IMR-90 (cell line): ENCODE data around the gene PAFAH1B2. TPM values are rescaled to one million over a fixed set of nuclear protein-coding genes. Genes with fewer than 3 reads are reported as not detected.

ENCODE experiments used
- ATAC-seq: fragments of 200-7000 bp; cut with Tn5 transposase; 2 replicates; pipeline ENCODE4 v1.9.1; 2020; ENCODE audit warnings: low read depth, mild to moderate bottlenecking, moderate library complexity
- BruUV-seq: library from RNA; stranded (reverse); fragments of 400-500 nt; replicated peaks from 2 replicates; lab custom pipeline; 2021; lab: Mats Ljungman, UMichigan
- CTCF ChIA-PET: fragments of 300-600 bp; formaldehyde crosslinking; extraction: SDS; loops from one replicate; lab custom pipeline; 2021; ENCODE audit warnings: antibody characterized with exemption; lab: Yijun Ruan, JAX
- POLR2A ChIA-PET: fragments of 300-600 bp; sonication (Branson Sonifier 250); formaldehyde crosslinking; loops from one replicate; lab custom pipeline; 2022; ENCODE audit warnings: antibody characterized with exemption; ENCODE audit not compliant: unreplicated experiment; lab: Charles Lee
- DNase-seq: peaks from one replicate; pipeline ENCODE4 v3.0.0; 2013
- H2AFZ ChIP-seq: replicated peaks from 2 replicates; pipeline ENCODE3; 2013; ENCODE audit warnings: low read length, mild to moderate bottlenecking; ENCODE audit not compliant: poor library complexity
- H2AK5ac ChIP-seq: 2 replicates; pipeline ENCODE4 v1.6.1; 2013; ENCODE audit warnings: low read depth, low read length, inconsistent platforms
- H2AK9ac ChIP-seq: replicated peaks from 2 replicates; pipeline ENCODE3; 2013; ENCODE audit warnings: mild to moderate bottlenecking, low read depth, low read length, moderate library complexity; ENCODE audit not compliant: poor library complexity
- H2BK120ac ChIP-seq: 2 replicates; pipeline ENCODE4 v1.6.1; 2013; ENCODE audit warnings: low read depth, low read length, inconsistent platforms
- H2BK15ac ChIP-seq: 3 replicates; pipeline ENCODE4 v1.6.1; 2013; ENCODE audit warnings: low read depth, low read length, inconsistent platforms
- H2BK20ac ChIP-seq: 2 replicates; pipeline ENCODE4 v1.6.1; 2013; ENCODE audit warnings: low read depth, mild to moderate bottlenecking, inconsistent platforms, low read length, moderate library complexity
- H2BK5ac ChIP-seq: 2 replicates; pipeline ENCODE4 v1.6.1; 2013; ENCODE audit warnings: mild to moderate bottlenecking, low read depth, low read length, inconsistent platforms; ENCODE audit not compliant: poor library complexity, severe bottlenecking
- H3K14ac ChIP-seq: replicated peaks from 2 replicates; pipeline ENCODE4 v1.6.1; 2013; ENCODE audit warnings: low read depth, low read length, inconsistent platforms
- H3K18ac ChIP-seq: 2 replicates; pipeline ENCODE4 v1.6.1; 2013; ENCODE audit warnings: low read depth, low read length, control low read depth
- H3K23ac ChIP-seq: 2 replicates; pipeline ENCODE4 v1.6.1; 2013; ENCODE audit warnings: low read depth, low read length, inconsistent platforms
- H3K27ac ChIP-seq: 2 replicates; pipeline ENCODE4 v1.5.1; 2013; ENCODE audit warnings: mild to moderate bottlenecking, control low read depth, low read length; ENCODE audit not compliant: insufficient read depth
- H3K27me3 ChIP-seq: 2 replicates; pipeline ENCODE4 v1.6.1; 2013; ENCODE audit warnings: low read length; ENCODE audit not compliant: control insufficient read depth, insufficient read depth
- H3K36me3 ChIP-seq: 2 replicates; pipeline ENCODE4 v1.6.1; 2013; ENCODE audit warnings: low read length, mixed read lengths; ENCODE audit not compliant: control insufficient read depth, insufficient read depth
- H3K4ac ChIP-seq: 2 replicates; pipeline ENCODE4 v1.6.1; 2013; ENCODE audit warnings: low read depth, low read length, inconsistent platforms
- H3K4me1 ChIP-seq: 2 replicates; pipeline ENCODE4 v1.6.1; 2013; ENCODE audit warnings: low read length, mixed read lengths; ENCODE audit not compliant: control insufficient read depth, insufficient read depth
- H3K4me2 ChIP-seq: 2 replicates; pipeline ENCODE4 v1.6.1; 2013; ENCODE audit warnings: low read depth, mild to moderate bottlenecking, control low read depth, low read length, moderate library complexity
- H3K4me3 ChIP-seq: 2 replicates; pipeline ENCODE4 v1.5.1; 2013; ENCODE audit warnings: low read depth, mild to moderate bottlenecking, control low read depth, low read length, moderate library complexity; ENCODE audit not compliant: insufficient read depth
- H3K56ac ChIP-seq: 2 replicates; pipeline ENCODE4 v1.6.1; 2013; ENCODE audit warnings: low read length, inconsistent platforms; ENCODE audit not compliant: insufficient read depth; ENCODE audit errors: extremely low read depth
- H3K79me1 ChIP-seq, 2 experiments: 2 replicates each; pipeline ENCODE4 v1.6.1; 2013; ENCODE audit warnings: low read length in 2 of 2, inconsistent platforms in 1 of 2, low read depth in 1 of 2
- H3K9ac ChIP-seq: 2 replicates; pipeline ENCODE4 v1.6.1; 2013; ENCODE audit warnings: low read depth, low read length, control low read depth
- H3K9me1 ChIP-seq: 2 replicates; pipeline ENCODE4 v1.6.1; 2013; ENCODE audit warnings: low read length, inconsistent platforms; ENCODE audit not compliant: insufficient read depth
- H3K9me3 ChIP-seq: 2 replicates; pipeline ENCODE4 v1.6.1; 2013; ENCODE audit warnings: low read length; ENCODE audit not compliant: control insufficient read depth, insufficient read depth
- H4K20me1 ChIP-seq: 2 replicates; pipeline ENCODE4 v1.6.1; 2013; ENCODE audit warnings: low read length, inconsistent platforms; ENCODE audit not compliant: insufficient read depth
- H4K5ac ChIP-seq: 2 replicates; pipeline ENCODE4 v1.6.1; 2013; ENCODE audit warnings: mild to moderate bottlenecking, low read depth, low read length, control low read depth
- H4K8ac ChIP-seq, 2 experiments: 2 replicates each; pipeline ENCODE4 v1.6.1; 2013; ENCODE audit warnings: low read depth in 2 of 2, low read length in 2 of 2, control low read depth in 1 of 2, inconsistent platforms in 1 of 2
- H4K91ac ChIP-seq: 2 replicates; pipeline ENCODE4 v1.6.1; 2013; ENCODE audit warnings: low read depth, low read length, inconsistent platforms; ENCODE audit not compliant: insufficient read depth
- MXI1 ChIP-seq: IDR thresholded peaks from 2 replicates; pipeline ENCODE4 v1.6.1; 2012; ENCODE audit warnings: low read depth, mild to moderate bottlenecking, low read length, moderate library complexity, borderline replicate concordance
- RCOR1 ChIP-seq: IDR thresholded peaks from 2 replicates; pipeline ENCODE4 v1.6.1; 2012; ENCODE audit warnings: mild to moderate bottlenecking, low read length, improper control_type of control experiment; ENCODE audit not compliant: insufficient replicate concordance
- SMC3 ChIP-seq: fragments of 150-350 bp; IDR thresholded peaks from 2 replicates; pipeline ENCODE4 v1.6.1; 2016; ENCODE audit warnings: low read depth, mild to moderate bottlenecking, antibody characterized with exemption, low read length, moderate library complexity
- WGBS, 2 experiments: methylation state at CpG; one replicate each; pipeline versions ENCODE4 v1.1.5 to v1.1.7; 2013; ENCODE audit warnings: missing lambda C conversion rate in 2 of 2; ENCODE audit not compliant: insufficient read length in 1 of 2; ENCODE audit errors: extremely low coverage in 2 of 2; 5-methylcytosine and 5-hydroxymethylcytosine counted together
- dilution Hi-C: fragments of 300-500 bp; cut with HindIII; formaldehyde crosslinking; loops from one replicate; pipeline ENCODE4 v1.14.3; 2018; ENCODE audit warnings: low sequenced_read_pairs; ENCODE audit not compliant: unreplicated experiment
- in situ Hi-C: fragments of 300-500 bp; cut with MboI; formaldehyde crosslinking; loops from 3 replicates; pipeline ENCODE4 v1.14.3; 2019; ENCODE audit warnings: low sequenced_read_pairs, inconsistent platforms, mixed read lengths
- intact Hi-C: fragments of 100-400 bp; cut with micrococcal nuclease; formaldehyde crosslinking; loops from 2 replicates; pipeline ENCODE4 v1.10.0; 2022
- polyA plus RNA-seq, 3 experiments: library from polyadenylated mRNA; depleted of rRNA; stranded (reverse); fragments of >200 nt; gene quantifications; 2 replicates each; pipeline ENCODE4 v1.2.3, GENCODE V29; 2012; ENCODE audit warnings: low replicate concordance in 1 of 3
- total RNA-seq: library from RNA; depleted of rRNA; stranded (reverse); fragments of >200 nt; gene quantifications from 2 replicates; pipeline ENCODE4 v1.2.3, GENCODE V29; 2012

PAFAH1B2 gene
- total and polyA plus RNA-seq, 2 of the 4 experiments (the other 2 are of a cell fraction) = 29.8 to 280 TPM

GRCh38 chr11:117204283-117205080, 60.4 kb downstream of the PAFAH1B2 start:
- H2BK5ac ChIP-seq = no peak overlapping the region
- H3K27me3 ChIP-seq = no peaks in the 10 kb centered on the region
- BruUV-seq = TSS peak; percentile 78
- no peak overlapping the region for H2BK20ac ChIP-seq
- TF ChIP-seq RCOR1 (no peak), SMC3 (no peak), MXI1 (no peak)
- intact Hi-C loops = no loop called here
- peak overlapping the region; percentile 29; the same call in 1 of the 2 replicates for H3K9ac ChIP-seq
- peaks cover 20 to 49% of the 10 kb centered on the region in 2 experiments for H3K79me1 ChIP-seq
- no peak overlapping the region; the same call in 1 of the 2 replicates for H3K4ac ChIP-seq
- 62% methylated on average over 7 of the region's 17 CpGs; no CpG with 5 or more reads in 1 of the 2 experiments for WGBS, 2 experiments
- H2BK15ac ChIP-seq = no peak overlapping the region
- no peak overlapping the region for H4K5ac ChIP-seq
- dilution Hi-C loops = no loop called here
- no peak overlapping the region for H2AFZ ChIP-seq
- 0 out of 2 replicates have a peak overlapping the region, but pooled peaks have one; percentile 12 for H2AK5ac ChIP-seq
- in situ Hi-C loops = no loop called here
- H3K36me3 ChIP-seq = peaks cover 45% of the 10 kb centered on the region
- H3K27ac ChIP-seq = peak overlapping the region; percentile 33; the same call in 1 of the 2 replicates
- H4K91ac ChIP-seq = no peak overlapping the region
- H3K4me1 ChIP-seq = peaks cover 34% of the 10 kb centered on the region
- ChIA-PET CTCF (no interaction called here), POLR2A (interaction anchor here (0.6 kb wide), 1 partner anchor 24 kb away, joined by 3 read pairs; no protein-coding TSS in a partner anchor)
- H2AK9ac ChIP-seq = no peak overlapping the region
- H4K8ac ChIP-seq = peak overlapping the region in 1 of 2 experiments; percentile 30; a peak in 1 of 4 replicates
- H3K23ac ChIP-seq = peak overlapping the region; percentile 40; the same call in 1 of the 2 replicates
- no peak overlapping the region for H3K18ac ChIP-seq
- DNase-seq (no peak), ATAC-seq (no peak)
- H3K14ac ChIP-seq = no peak overlapping the region
- H2BK120ac ChIP-seq = no peak overlapping the region
- H4K20me1 ChIP-seq = peaks cover 58% of the 10 kb centered on the region
- no peak overlapping the region for H3K56ac ChIP-seq
- H3K9me1 ChIP-seq = peaks cover 19% of the 10 kb centered on the region
- H3K4me2 ChIP-seq = no peak overlapping the region
- no peak overlapping the region for H3K4me3 ChIP-seq
- H3K9me3 ChIP-seq = no peaks in the 10 kb centered on the region
